Measurements from ENCODE around the gene FAM181A. TPM values are rescaled to one million over a fixed set of nuclear protein-coding genes. Genes with fewer than 3 reads are reported as not detected.

The FAM181A gene
- total RNA-seq, 1 donor from 2014 or later, result 3.0 TPM

GRCh38 chr14:93950948-93951634 is 23.9 kb downstream of the FAM181A start:
- no peak for DNase-seq

- DNase-seq, result no peak
Measured at GRCh38 chr14:93951635-93952540, 24.7 kb downstream of the FAM181A start.

DNA sequence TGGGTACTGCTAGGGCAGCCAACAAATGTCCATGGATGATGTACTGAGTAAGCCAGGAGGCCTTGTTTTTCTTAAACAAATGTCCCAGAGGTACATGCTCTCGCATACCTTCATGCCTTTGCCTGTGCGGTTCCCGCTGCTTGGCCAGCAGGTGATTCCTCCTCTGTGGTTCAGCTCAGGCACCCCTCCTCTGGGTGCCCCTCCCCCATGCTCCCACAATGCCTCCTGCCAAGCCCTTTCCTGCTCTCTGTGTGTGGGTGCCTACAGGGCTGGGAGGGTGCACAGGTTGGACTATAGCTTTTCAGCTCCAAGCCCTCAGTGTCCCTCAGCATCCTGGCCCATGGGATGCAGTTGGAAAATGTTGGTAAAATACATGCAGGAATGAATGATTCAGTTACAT is 25.7 kb downstream of the FAM181A start:
- no peak for DNase-seq

DNA sequence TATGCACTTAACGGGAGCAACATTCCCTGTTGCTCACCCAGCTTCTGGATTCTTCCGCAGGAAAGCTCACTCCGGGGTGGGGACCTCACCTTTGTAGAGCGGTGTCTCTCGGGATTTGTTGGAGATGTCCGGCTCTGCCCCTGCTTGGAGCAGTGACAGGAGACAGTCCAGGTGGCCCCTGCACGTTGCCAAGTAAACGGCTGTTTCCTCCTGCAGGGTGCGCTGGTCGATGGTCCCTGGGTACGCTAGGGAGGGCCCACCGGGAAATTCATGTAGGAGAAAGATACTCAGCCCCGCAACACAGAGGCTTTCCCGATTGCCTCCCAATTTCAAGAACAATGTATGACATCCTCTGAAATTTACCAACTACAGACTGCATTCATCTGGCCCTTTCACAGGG is 26.1 kb downstream of the FAM181A start:
- no peak for DNase-seq

GRCh38 chr14:93953739-93954515 is 26.8 kb downstream of the FAM181A start:
- no peak for DNase-seq

- no peak for DNase-seq
Measured at GRCh38 chr14:93954516-93954830, 27.3 kb downstream of the FAM181A start.

GRCh38 chr14:93954900-93955849 is 28.0 kb downstream of the FAM181A start:
- no peak for DNase-seq

DNA sequence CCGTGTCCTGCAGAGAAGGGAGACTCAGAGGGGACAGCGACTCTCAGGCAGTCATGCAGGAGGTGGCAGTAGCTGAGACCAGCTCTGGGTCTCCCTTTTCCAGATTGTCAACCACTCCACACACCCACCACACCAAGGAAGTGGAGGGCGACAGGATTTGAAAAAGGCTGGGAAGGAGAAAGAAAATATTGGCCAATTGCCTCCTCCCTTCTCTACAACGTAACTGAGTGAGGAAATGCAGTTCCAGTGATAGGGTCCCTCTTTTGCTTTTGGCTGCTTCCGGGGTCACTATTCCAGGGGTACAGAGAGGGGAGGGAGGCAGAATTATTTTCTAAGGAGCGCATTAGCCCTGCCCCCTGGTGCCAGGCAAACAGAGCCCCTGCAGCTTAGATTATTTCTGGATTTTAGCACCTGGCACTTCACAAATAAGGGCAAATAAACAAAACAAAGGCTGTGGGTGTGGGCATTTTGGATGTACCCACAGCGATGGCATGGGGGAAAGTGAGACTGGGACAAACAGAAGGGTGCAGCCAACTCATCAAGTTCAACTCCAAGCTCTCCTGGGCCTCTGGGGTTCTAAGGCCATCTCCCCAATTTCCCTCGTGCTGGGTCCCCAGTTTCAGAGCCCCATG is 28.8 kb downstream of the FAM181A start:
- no peak for DNase-seq

- no peak for DNase-seq
Measured at GRCh38 chr14:93956514-93957332, 29.6 kb downstream of the FAM181A start.

- DNase-seq, result no peak
Measured at GRCh38 chr14:93957333-93957710, 30.2 kb downstream of the FAM181A start.

DNA sequence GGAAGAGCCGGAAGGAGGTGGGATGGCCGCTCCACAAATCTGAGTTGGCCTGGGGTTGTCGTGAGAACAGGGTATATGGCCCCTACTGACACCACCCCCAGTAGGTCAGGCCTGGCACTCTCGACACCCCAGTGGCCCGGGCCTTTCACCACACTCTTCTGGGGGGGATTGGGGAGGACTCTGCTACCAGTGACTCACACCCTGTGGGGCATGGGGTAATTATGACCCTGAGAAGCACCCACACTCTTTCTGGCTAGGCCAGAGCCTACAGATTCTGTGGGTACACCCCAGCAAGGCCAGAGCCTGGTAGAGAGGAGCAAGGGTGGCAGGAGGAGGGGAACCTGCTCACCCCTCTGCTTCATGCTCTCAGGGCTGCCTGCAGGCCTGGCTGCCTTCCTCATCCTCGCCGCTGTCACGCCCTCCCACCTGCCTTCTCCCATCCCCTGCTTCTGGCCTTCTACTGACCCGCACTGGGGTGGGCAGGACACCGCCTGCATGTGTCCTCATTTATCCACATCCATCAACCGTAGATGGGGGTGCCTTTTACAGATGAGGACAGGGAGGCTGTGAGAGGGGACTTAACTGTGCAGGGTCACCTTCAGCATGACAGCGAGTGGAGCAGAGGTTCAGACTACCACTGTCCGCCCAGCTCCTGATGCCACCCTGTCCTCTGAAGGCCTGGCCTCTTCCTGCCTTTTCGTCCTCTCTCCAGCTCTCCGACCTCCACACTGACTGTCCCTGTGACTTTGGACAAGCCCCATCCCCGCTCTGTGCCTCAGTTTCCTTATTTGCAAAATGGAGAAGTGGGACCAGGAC is 30.8 kb downstream of the FAM181A start:
- DNase-seq, result no peak

DNA sequence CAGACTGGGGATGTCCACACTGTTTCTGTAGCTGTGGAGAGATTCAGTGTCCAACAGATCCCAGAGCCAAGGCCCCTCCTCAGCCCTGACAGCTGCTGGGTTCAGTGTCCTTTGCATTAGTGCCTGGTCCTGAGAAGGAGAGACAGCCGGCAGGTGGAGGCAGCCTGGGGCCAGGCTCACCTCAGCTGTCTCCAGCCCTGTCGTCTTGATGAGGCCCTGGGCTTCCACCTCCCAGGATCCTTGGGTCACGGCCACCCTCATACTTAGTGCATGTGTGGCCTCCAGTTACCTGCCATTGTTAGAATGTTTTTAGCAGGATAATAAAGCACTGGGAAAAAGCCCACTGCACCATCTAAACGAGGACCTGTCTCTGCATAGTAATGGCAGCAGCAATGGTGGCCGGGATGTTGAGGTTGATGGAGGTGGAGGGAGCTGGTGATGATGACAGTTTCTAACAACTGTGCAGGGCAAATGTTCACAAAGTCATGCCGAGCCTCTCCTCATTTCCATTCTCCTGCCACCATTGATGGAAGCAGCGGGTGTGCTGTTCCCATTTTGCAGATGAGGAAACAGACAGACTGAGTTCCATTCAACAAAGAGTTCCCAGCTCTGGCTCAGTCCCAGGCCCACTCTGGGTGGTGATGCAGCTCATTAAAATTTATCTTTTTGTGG is 31.6 kb downstream of the FAM181A start:
- DNase-seq, result no peak

DNA sequence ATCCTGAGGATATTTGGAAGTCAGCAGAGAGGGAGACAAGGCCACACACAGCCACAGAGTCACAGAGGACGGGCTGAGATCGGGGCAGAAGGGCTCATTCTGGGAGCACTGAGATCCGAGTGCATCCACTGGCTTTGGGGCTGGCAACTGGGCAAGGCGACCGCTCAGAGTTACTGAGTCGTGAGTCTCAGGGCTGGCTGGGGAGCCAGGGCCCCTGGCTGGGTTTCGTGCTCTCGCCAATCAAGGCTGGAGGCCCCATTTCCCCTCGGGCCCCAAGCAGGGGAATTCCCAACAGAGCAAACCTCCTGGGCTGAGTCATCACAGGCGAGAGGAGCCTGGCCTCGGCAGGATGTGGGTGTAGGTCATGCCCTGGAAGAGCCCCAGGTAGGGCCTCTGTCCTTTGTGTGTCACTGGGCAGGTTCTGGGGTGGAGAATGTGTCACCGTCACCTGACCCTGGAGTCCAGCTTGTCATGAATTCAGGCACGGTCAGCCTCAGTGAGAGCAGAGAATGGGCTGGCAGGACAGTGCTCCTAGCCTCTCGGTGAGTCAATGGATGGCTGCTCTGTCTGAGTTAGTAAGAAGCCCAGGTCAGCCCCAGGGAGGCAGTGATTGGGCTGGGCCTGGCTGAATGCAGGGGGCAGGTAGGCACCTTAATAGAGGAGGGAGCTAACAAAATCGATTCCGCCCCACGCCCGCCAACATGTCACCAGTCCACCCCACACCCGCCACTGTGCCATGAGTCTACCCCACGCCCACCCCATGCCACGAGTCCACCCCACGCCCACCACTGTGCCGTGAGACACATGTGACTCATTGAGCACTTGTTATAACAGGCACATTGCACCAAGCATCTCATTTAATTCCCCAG is 32.3 kb downstream of the FAM181A start:
- DNase-seq, result no peak

DNA sequence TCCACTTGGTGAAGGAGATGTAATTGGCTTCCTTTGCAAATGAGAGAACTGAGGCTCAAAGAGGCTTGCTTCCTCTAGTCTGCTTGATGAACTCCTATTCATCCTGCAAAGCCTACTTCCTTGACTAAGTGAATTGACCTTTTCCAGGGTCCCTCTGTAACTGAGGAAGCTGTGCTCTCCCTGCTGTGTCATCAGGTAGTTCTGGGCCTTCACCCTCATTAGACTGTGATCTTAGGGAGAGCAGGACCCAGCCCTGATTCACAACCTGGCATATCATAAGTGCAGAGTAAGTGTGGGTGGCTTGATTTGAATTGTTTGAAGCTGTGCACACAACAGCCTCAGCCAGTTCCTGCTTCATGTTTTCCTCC is 32.9 kb downstream of the FAM181A start:
- no peak for DNase-seq

- DNase-seq, result no peak
Measured at GRCh38 chr14:93960774-93961438, 33.8 kb downstream of the FAM181A start.

- DNase-seq, result no peak
Measured at GRCh38 chr14:93961620-93962019, 34.5 kb downstream of the FAM181A start.
